K562 (cell line): ENCODE results near the gene GPR27. TPM values are rescaled to one million over a fixed set of nuclear protein-coding genes. Genes with fewer than 3 reads are reported as not detected.

Source experiments
- ATF3 ChIP-seq, 2 experiments: fragments of 450-650 bp in 1 of 2; sonication (generic) in 1 of 2; formaldehyde crosslinking in 1 of 2; IDR thresholded peaks in 1 of 2; conservative IDR thresholded peaks in 1 of 2; 2 replicates each; pipeline versions ENCODE4 v1.6.1 to v1.8.1; 2016 to 2023; ENCODE audit warnings: mild to moderate bottlenecking in 2 of 2, moderate library complexity in 2 of 2, inconsistent platforms in 1 of 2, missing genetic modification reagents in 1 of 2
- BHLHE40 ChIP-seq: IDR thresholded peaks from 2 replicates; pipeline ENCODE4 v1.6.1; 2011; ENCODE audit warnings: low read length, improper control_type of control experiment
- CEBPZ ChIP-seq: fragments of 150-350 bp; IDR thresholded peaks from 2 replicates; pipeline ENCODE4 v1.6.1; 2014; ENCODE audit warnings: low read depth, mild to moderate bottlenecking, low read length, borderline replicate concordance
- DPF2 ChIP-seq: fragments of 450-650 bp; IDR thresholded peaks from 2 replicates; pipeline ENCODE4 v1.6.1; 2016
- JUND ChIP-seq, 2 experiments: IDR thresholded peaks; 2 replicates in 1 of 2; 3 replicates in 1 of 2; pipeline ENCODE4 v1.6.1; 2011; ENCODE audit warnings: borderline replicate concordance in 2 of 2, low read depth in 2 of 2, low read length in 2 of 2, improper control_type of control experiment in 1 of 2, missing biosample characterization in 1 of 2, missing genetic modification characterization in 1 of 2, missing genetic modification reagents in 1 of 2
- MAFF ChIP-seq: IDR thresholded peaks from 2 replicates; pipeline ENCODE4 v1.6.1; 2012; ENCODE audit warnings: low read length, improper control_type of control experiment
- MNT ChIP-seq, 2 experiments: fragments of 450-650 bp; conservative IDR thresholded peaks; 2 replicates each; pipeline ENCODE4 v1.6.1; 2017; ENCODE audit warnings: mild to moderate bottlenecking in 2 of 2, moderate library complexity in 2 of 2
- RBM39 ChIP-seq: fragments of 200-400 bp; formaldehyde crosslinking; optimal IDR thresholded peaks from 2 replicates; pipeline ENCODE3; 2018; ENCODE audit warnings: low read depth, low read length
- REST ChIP-seq, 2 experiments: fragments of 450-650 bp; formaldehyde crosslinking in 1 of 2; IDR thresholded peaks; 2 replicates each; pipeline versions ENCODE4 v1.4.0 to v1.6.1; 2014 to 2020; ENCODE audit warnings: mild to moderate bottlenecking in 2 of 2, borderline replicate concordance in 1 of 2, low read depth in 1 of 2
- SP1 ChIP-seq: sonication (generic); formaldehyde crosslinking; IDR thresholded peaks from 2 replicates; pipeline ENCODE4 v1.8.1; 2022; ENCODE audit warnings: mild to moderate bottlenecking, missing genetic modification reagents
- ZNF184 ChIP-seq: sonication (generic); formaldehyde crosslinking; IDR thresholded peaks from 2 replicates; pipeline ENCODE4 v1.5.0; 2020; ENCODE audit warnings: missing genetic modification reagents
- polyA plus RNA-seq, 8 experiments: library from polyadenylated mRNA; depleted of rRNA in 4 of 8; stranded (reverse) in 5 of 8; unstranded in 3 of 8; fragments of >200 nt; fragmentation: Nextera tagmentation in 2 of 8; fragmentation: Illumina TruSeq in 1 of 8; extraction: Ambion mirVana in 2 of 8; extraction: Trizol in 1 of 8; gene quantifications; 2 replicates each; pipeline versions ENCODE4 v1.2.1 to v1.2.3, GENCODE V29; 2011 to 2014; ENCODE audit warnings: inconsistent platforms in 1 of 8, missing spikeins in 1 of 8
- total RNA-seq, 7 experiments: library from RNA; depleted of rRNA in 6 of 7; stranded (reverse); fragments of >200 nt in 6 of 7; fragmentation: Illumina TruSeq in 2 of 7; extraction: Trizol in 2 of 7; gene quantifications; 2 replicates each; pipeline versions ENCODE4 v1.2.1 to v1.2.3, GENCODE V29; 2011 to 2021; ENCODE audit warnings: low replicate concordance in 1 of 7

The GPR27 gene
- total and polyA plus RNA-seq, 9 of the 15 experiments (the other 6 are each of a cell fraction or from before 2014, with no cell fraction given): not detected

GRCh38 chr3:71787851-71788405 lies 34.3 kb downstream of the GPR27 start (continued):
- TF ChIP-seq REST (IDR thresholded peaks at IDR 0.05; ENCODE audit: borderline replicate concordance): 0 out of 2 replicates have a peak, but pooled peaks have one; percentile 8
- no peak for TF ChIP-seq REST (CRISPR knock-in tag; IDR thresholded peaks at IDR 0.05; ENCODE audit: low read depth)
- TF ChIP-seq ZNF184 (CRISPR knock-in tag): no peak
- no peak for TF ChIP-seq RBM39
- TF ChIP-seq SP1 (CRISPR knock-in tag): no peak
- no peak for TF ChIP-seq MAFF
- no peak for TF ChIP-seq CEBPZ
- TF ChIP-seq BHLHE40: peak; percentile 54; the same call in 1 of the 2 replicates
- no peak for TF ChIP-seq DPF2
- TF ChIP-seq JUND (IDR thresholded peaks at IDR 0.05; ENCODE audit: borderline replicate concordance, low read depth, low read length): peak; percentile 10; the same call in 1 of the 2 replicates
- peak; percentile 34; the same call in 1 of the 3 replicates for TF ChIP-seq JUND (tag; IDR thresholded peaks at IDR 0.05; ENCODE audit: borderline replicate concordance, low read depth, low read length)
- peak; percentile 40; the same call in 1 of the 2 replicates for TF ChIP-seq ATF3 (IDR thresholded peaks at IDR 0.05)
- no peak for TF ChIP-seq ATF3 (CRISPR knock-in tag; conservative IDR thresholded peaks at IDR 0.05)
- TF ChIP-seq MNT (conservative IDR thresholded peaks at IDR 0.05): peak in 1 of 2 experiments; percentile 26; a peak in 1 of 4 replicates
